Esophagus muscularis mucosa (tissue), 4 donors: ENCODE measurements around the gene SATB1. TPM values are rescaled to one million over a fixed set of nuclear protein-coding genes. Genes with fewer than 3 reads are reported as not detected.

ENCODE experiments used
- DNase-seq: peaks from one replicate; pipeline ENCODE4 v3.0.0-alpha.2; 2017; ENCODE audit errors: extremely low spot score
- H3K27ac ChIP-seq, 4 donors: fragments of 200-600 bp; sonication (generic); replicated peaks in 1 of 4; 1 replicate in 3 of 4; 2 replicates in 1 of 4; pipeline ENCODE4 v1.5.1; 2016 to 2019; ENCODE audit warnings: mild to moderate bottlenecking in 1 of 4
- H3K27me3 ChIP-seq, 4 donors: fragments of 200-600 bp; sonication (generic); one replicate each; pipeline versions ENCODE4 v1.5.1 to v1.6.0; 2016 to 2019
- H3K36me3 ChIP-seq, 4 donors: fragments of 200-600 bp; sonication (generic); one replicate each; pipeline ENCODE4 v1.5.1; 2016 to 2019
- H3K4me1 ChIP-seq, 4 donors: fragments of 200-600 bp; sonication (generic); one replicate each; pipeline ENCODE4 v1.5.1; 2016 to 2019
- H3K4me3 ChIP-seq, 4 donors: fragments of 200-600 bp; sonication (generic); 1 replicate in 2 of 4; 2 replicates in 2 of 4; pipeline ENCODE4 v1.5.1; 2016 to 2019; ENCODE audit warnings: mild to moderate bottlenecking in 4 of 4, moderate library complexity in 1 of 4
- H3K9me3 ChIP-seq, 4 donors: fragments of 200-600 bp; sonication (generic); 1 replicate in 3 of 4; 2 replicates in 1 of 4; pipeline ENCODE4 v1.5.1; 2016 to 2019
- CTCF ChIP-seq, 3 experiments: fragments of 200-600 bp in 2 of 3; fragments of 450-650 bp in 1 of 3; sonication (generic) in 2 of 3; IDR thresholded peaks; one replicate each; pipeline ENCODE4 v1.5.1; 2017 to 2019; ENCODE audit warnings: antibody characterized with exemption in 3 of 3, mild to moderate bottlenecking in 2 of 3, moderate library complexity in 1 of 3
- EP300 ChIP-seq: sonication (generic); formaldehyde crosslinking; IDR thresholded peaks from one replicate; pipeline ENCODE4 v1.6.1; 2017; ENCODE audit warnings: antibody characterized with exemption
- POLR2A ChIP-seq: fragments of 450-650 bp; IDR thresholded peaks from one replicate; pipeline ENCODE4 v1.6.1; 2017; ENCODE audit warnings: antibody characterized with exemption, moderate library complexity, mild to moderate bottlenecking, low read depth
- POLR2AphosphoS5 ChIP-seq, 2 donors: sonication (generic); formaldehyde crosslinking; IDR thresholded peaks; one replicate each; pipeline ENCODE4 v1.6.1; 2017; ENCODE audit warnings: antibody characterized with exemption in 2 of 2
- WGBS: methylation state at CpG from one replicate; pipeline ENCODE4 v1.1.5; 2018; 5-methylcytosine and 5-hydroxymethylcytosine counted together
- intact Hi-C: fragments of 100-400 bp; cut with DNase I; formaldehyde crosslinking; loops from one replicate; pipeline ENCODE4 v1.15.1; 2023
- total RNA-seq, 4 donors: library from RNA; depleted of rRNA; stranded (reverse); fragments of >200 nt; gene quantifications; one replicate each; pipeline versions ENCODE4 v1.1.0 to v1.2.1, GENCODE V29; 2016

The SATB1 gene
- total RNA-seq, 4 donors from 2014 or later = 38.1 to 87.4 (median 57.1) TPM

GRCh38 chr3:18415839-18416238, 9.3 kb downstream of the SATB1 start:
- Histone ChIP-seq H3K9me3 (no peaks in the 10 kb centered on the region), H3K4me1 (peaks cover 5 to 22% (median 20%) of the 10 kb centered on the region in 4 donors), H3K27ac (no peak overlapping the region), H3K36me3 (peaks cover 0 to 58% (median 35%) of the 10 kb centered on the region in 4 donors), H3K4me3 (no peak overlapping the region), H3K27me3 (no peaks in the 10 kb centered on the region)
- WGBS = 89% methylated on average over 3 of the region's 3 CpGs
- DNase-seq = no peak
- no peak for TF ChIP-seq POLR2A
- TF ChIP-seq CTCF (IDR thresholded peaks at IDR 0.05) = no peak
- TF ChIP-seq POLR2AphosphoS5 (IDR thresholded peaks at IDR 0.05) = no peak
- TF ChIP-seq EP300 = no peak
- intact Hi-C loops = no loop called here

GRCh38 chr3:18415167-18415566, 10.0 kb downstream of the SATB1 start:
- DNase-seq = no peak
- Histone ChIP-seq H3K36me3 (peaks cover 0 to 62% (median 31%) of the 10 kb centered on the region in 4 donors), H3K9me3 (no peaks in the 10 kb centered on the region), H3K27ac (no peak overlapping the region), H3K4me1 (peaks cover 5 to 22% (median 20%) of the 10 kb centered on the region in 4 donors), H3K4me3 (no peak overlapping the region), H3K27me3 (no peaks in the 10 kb centered on the region)
- WGBS = 96% methylated on average over 9 of the region's 9 CpGs
- intact Hi-C loops = no loop called here
- TF ChIP-seq CTCF (IDR thresholded peaks at IDR 0.05) = no peak
- TF ChIP-seq POLR2AphosphoS5 (IDR thresholded peaks at IDR 0.05) = no peak
- no peak for TF ChIP-seq POLR2A
- no peak for TF ChIP-seq EP300

- Histone ChIP-seq H3K9me3 (no peaks in the 10 kb centered on the region), H3K4me3 (no peak overlapping the region), H3K36me3 (peaks cover 0 to 64% (median 28%) of the 10 kb centered on the region in 4 donors), H3K27ac (no peak overlapping the region), H3K4me1 (no peaks in the 10 kb centered on the region), H3K27me3 (no peaks in the 10 kb centered on the region)
- no peak for TF ChIP-seq POLR2A
- TF ChIP-seq POLR2AphosphoS5 (IDR thresholded peaks at IDR 0.05) = no peak
- no peak for TF ChIP-seq CTCF (IDR thresholded peaks at IDR 0.05)
- no peak for TF ChIP-seq EP300
- DNase-seq = no peak
- intact Hi-C loops = no loop called here
These were observed 12.5 kb downstream of the SATB1 start for GRCh38 chr3:18412684-18413083.

GRCh38 chr3:18411541-18411940, 13.6 kb downstream of the SATB1 start:
- H3K27me3 ChIP-seq = no peaks in the 10 kb centered on the region
- H3K4me1 ChIP-seq = no peaks in the 10 kb centered on the region
- H3K9me3 ChIP-seq = no peaks in the 10 kb centered on the region
- no peak overlapping the region for H3K4me3 ChIP-seq
- peaks cover 0 to 55% (median 23%) of the 10 kb centered on the region in 4 donors for H3K36me3 ChIP-seq
- intact Hi-C loops = no loop called here
- no peak for DNase-seq
- no peak for TF ChIP-seq POLR2AphosphoS5 (IDR thresholded peaks at IDR 0.05)
- no peak for TF ChIP-seq CTCF (IDR thresholded peaks at IDR 0.05)
- H3K27ac ChIP-seq = no peak overlapping the region
- WGBS = 86% methylated on average over 2 of the region's 2 CpGs

GRCh38 chr3:18410205-18410604, 14.9 kb downstream of the SATB1 start:
- intact Hi-C loops = no loop called here
- Histone ChIP-seq H3K36me3 (peaks cover 0 to 41% (median 12%) of the 10 kb centered on the region in 4 donors), H3K4me1 (no peaks in the 10 kb centered on the region), H3K27ac (no peak overlapping the region), H3K9me3 (no peaks in the 10 kb centered on the region), H3K4me3 (no peak overlapping the region), H3K27me3 (no peaks in the 10 kb centered on the region)
- DNase-seq = no peak
- WGBS = 74% methylated on average over 6 of the region's 6 CpGs
- TF ChIP-seq POLR2A (no peak), POLR2AphosphoS5 (IDR thresholded peaks at IDR 0.05) (no peak), CTCF (IDR thresholded peaks at IDR 0.05) (no peak), EP300 (no peak)
